Chondrocyte (in vitro differentiated cells): ENCODE results near the gene PNRC1. TPM values are rescaled to one million over a fixed set of nuclear protein-coding genes. Genes with fewer than 3 reads are reported as not detected.

Experiments used
- DNase-seq: peaks from one replicate; pipeline ENCODE4 v3.0.0; 2021; ENCODE audit warnings: mixed read lengths, low spot score
- H3K27ac Mint-ChIP-seq: one replicate; pipeline ENCODE4 v1.8.0; 2021; ENCODE audit warnings: mild to moderate bottlenecking, moderate library complexity, mixed read lengths; ENCODE audit not compliant: unreplicated experiment
- H3K27me3 Mint-ChIP-seq: 2 replicates; pipeline ENCODE4 v1.8.0; 2021; ENCODE audit warnings: low read depth, mixed read lengths
- H3K36me3 Mint-ChIP-seq: 2 replicates; pipeline ENCODE4 v1.8.0; 2021; ENCODE audit warnings: low read depth, mixed read lengths
- H3K4me1 Mint-ChIP-seq: 2 replicates; pipeline ENCODE4 v1.8.0; 2021; ENCODE audit warnings: low read depth, mild to moderate bottlenecking, mixed read lengths
- H3K4me3 Mint-ChIP-seq: one replicate; pipeline ENCODE4 v1.8.0; 2021; ENCODE audit warnings: mild to moderate bottlenecking, moderate library complexity, mixed read lengths; ENCODE audit not compliant: unreplicated experiment
- H3K9me3 Mint-ChIP-seq: 2 replicates; pipeline ENCODE4 v1.8.0; 2021; ENCODE audit warnings: low read depth, mixed read lengths
- CTCF ChIP-seq: fragments of 200-600 bp; sonication (generic); IDR thresholded peaks from 2 replicates; pipeline ENCODE4 v1.5.0; 2021; ENCODE audit warnings: antibody characterized with exemption, mild to moderate bottlenecking, moderate library complexity
- total RNA-seq: library from RNA; stranded (reverse); gene quantifications from 3 replicates; pipeline ENCODE4 v1.2.1, GENCODE V29; 2021

PNRC1 gene
- total RNA-seq, 1 donor from 2014 or later = 115 TPM

GRCh38 chr6:89084542-89084941 lies 4.0 kb downstream of the PNRC1 start:
- peaks cover 41% of the 10 kb centered on the region for H3K4me1 Mint-ChIP-seq
- H3K4me3 Mint-ChIP-seq = no peak overlapping the region
- peaks cover 20% of the 10 kb centered on the region for H3K36me3 Mint-ChIP-seq
- peak overlapping the region; percentile 55 for H3K27ac Mint-ChIP-seq
- H3K9me3 Mint-ChIP-seq = no peaks in the 10 kb centered on the region
- no peak for DNase-seq
- no peaks in the 10 kb centered on the region for H3K27me3 Mint-ChIP-seq
- TF ChIP-seq CTCF = no peak

GRCh38 chr6:89084954-89085353 lies 4.4 kb downstream of the PNRC1 start:
- Mint-ChIP-seq H3K9me3 (no peaks in the 10 kb centered on the region), H3K4me1 (peaks cover 40% of the 10 kb centered on the region), H3K27ac (peak overlapping the region; percentile 55), H3K36me3 (peaks cover 20% of the 10 kb centered on the region), H3K27me3 (no peaks in the 10 kb centered on the region), H3K4me3 (no peak overlapping the region)
- no peak for DNase-seq
- no peak for TF ChIP-seq CTCF

- DNase-seq = no peak
- no peaks in the 10 kb centered on the region for H3K27me3 Mint-ChIP-seq
- no peak overlapping the region for H3K27ac Mint-ChIP-seq
- H3K4me3 Mint-ChIP-seq = no peak overlapping the region
- H3K9me3 Mint-ChIP-seq = no peaks in the 10 kb centered on the region
- TF ChIP-seq CTCF = no peak
- H3K4me1 Mint-ChIP-seq = peaks cover 40% of the 10 kb centered on the region
- peaks cover 20% of the 10 kb centered on the region for H3K36me3 Mint-ChIP-seq
These were observed 5.1 kb downstream of the PNRC1 start for GRCh38 chr6:89085409-89086205.

- no peak overlapping the region for H3K27ac Mint-ChIP-seq
- H3K4me1 Mint-ChIP-seq = peaks cover 33% of the 10 kb centered on the region
- peaks cover 19% of the 10 kb centered on the region for H3K36me3 Mint-ChIP-seq
- H3K4me3 Mint-ChIP-seq = no peak overlapping the region
- no peak for DNase-seq
- no peaks in the 10 kb centered on the region for H3K9me3 Mint-ChIP-seq
- TF ChIP-seq CTCF = no peak
- H3K27me3 Mint-ChIP-seq = no peaks in the 10 kb centered on the region
These were observed 7.3 kb downstream of the PNRC1 start for GRCh38 chr6:89087881-89088280.

GRCh38 chr6:89098461-89098860 lies 17.9 kb downstream of the PNRC1 start:
- no peaks in the 10 kb centered on the region for H3K27me3 Mint-ChIP-seq
- no peak overlapping the region for H3K27ac Mint-ChIP-seq
- H3K4me1 Mint-ChIP-seq = peaks cover 9% of the 10 kb centered on the region
- no peak overlapping the region for H3K4me3 Mint-ChIP-seq
- TF ChIP-seq CTCF = no peak
- H3K36me3 Mint-ChIP-seq = peaks cover 1% of the 10 kb centered on the region
- no peak for DNase-seq
- H3K9me3 Mint-ChIP-seq = no peaks in the 10 kb centered on the region
